A673 (cell line): ENCODE results near the gene CNOT6L. TPM values are rescaled to one million over a fixed set of nuclear protein-coding genes. Genes with fewer than 3 reads are reported as not detected.

Experiments
- BruUV-seq: library from RNA; stranded (reverse); fragments of 400-500 nt; replicated peaks from 2 replicates; lab custom pipeline; 2021; lab: Mats Ljungman, UMichigan
- CTCF ChIA-PET: fragments of 300-600 bp; sonication (Branson Sonifier 250); formaldehyde crosslinking; loops from one replicate; lab custom pipeline; 2022; ENCODE audit warnings: antibody characterized with exemption; lab: Charles Lee
- POLR2A ChIA-PET: fragments of 300-600 bp; sonication (Branson Sonifier 250); formaldehyde crosslinking; loops from one replicate; lab custom pipeline; 2022; ENCODE audit warnings: antibody characterized with exemption; ENCODE audit not compliant: low non-redundant PET; lab: Charles Lee
- DNase-seq: peaks from one replicate; pipeline ENCODE4 v3.0.0-alpha.2; 2015; ENCODE audit warnings: low spot score
- H3K27ac ChIP-seq: fragments of 200-600 bp; sonication (generic); 2 replicates; pipeline ENCODE4 v1.5.1; 2016; ENCODE audit warnings: mixed run types, low read depth, mild to moderate bottlenecking, mixed read lengths, antibody characterized with exemption, low read length; ENCODE audit not compliant: poor library complexity, severe bottlenecking
- H3K27me3 ChIP-seq: fragments of 200-600 bp; sonication (generic); replicated peaks from 2 replicates; pipeline ENCODE4 v1.6.1; 2017; ENCODE audit warnings: mixed run types, low read depth, mild to moderate bottlenecking, mixed read lengths, antibody characterized with exemption, low read length; ENCODE audit not compliant: insufficient read depth, poor library complexity
- H3K36me3 ChIP-seq: fragments of 200-600 bp; sonication (generic); 2 replicates; pipeline ENCODE4 v1.6.1; 2016; ENCODE audit warnings: mixed run types, mild to moderate bottlenecking, mixed read lengths, antibody characterized with exemption, low read length; ENCODE audit not compliant: insufficient read depth, poor library complexity, severe bottlenecking
- H3K4me1 ChIP-seq: fragments of 200-600 bp; sonication (generic); 2 replicates; pipeline ENCODE4 v1.6.1; 2017; ENCODE audit warnings: mixed run types, mild to moderate bottlenecking, mixed read lengths, antibody characterized with exemption, low read length; ENCODE audit not compliant: insufficient read depth, poor library complexity, severe bottlenecking
- H3K4me3 ChIP-seq: fragments of 200-600 bp; sonication (generic); 2 replicates; pipeline ENCODE4 v1.5.1; 2016; ENCODE audit warnings: low read depth, mixed run types, mild to moderate bottlenecking, mixed read lengths, low read length; ENCODE audit not compliant: poor library complexity, severe bottlenecking
- H3K9me3 ChIP-seq: fragments of 200-600 bp; sonication (generic); 2 replicates; pipeline ENCODE4 v1.6.1; 2016; ENCODE audit warnings: mixed run types, low read depth, mild to moderate bottlenecking, mixed read lengths, antibody characterized with exemption, low read length; ENCODE audit not compliant: poor library complexity, severe bottlenecking
- EZH2 ChIP-seq: fragments of 200-600 bp; sonication (generic); IDR thresholded peaks from 2 replicates; pipeline ENCODE4 v1.6.1; 2017; ENCODE audit warnings: borderline replicate concordance, low read depth, mild to moderate bottlenecking, mixed read lengths, antibody characterized with exemption, low read length; ENCODE audit not compliant: poor library complexity, severe bottlenecking
- intact Hi-C: fragments of 100-400 bp; cut with micrococcal nuclease; formaldehyde crosslinking; loops from one replicate; pipeline ENCODE4 v1.10.0; 2022; ENCODE audit not compliant: unreplicated experiment
- total RNA-seq: library from RNA; stranded (reverse); gene quantifications from 2 replicates; pipeline ENCODE4 v1.2.3, GENCODE V29; 2021
- TF ChIP-seq, protein P1 (sequence below): fragments of 300-800, 200-600 bp; sonication (generic); conservative IDR thresholded peaks from 2 replicates; pipeline ENCODE4 v1.5.1; 2017; ENCODE audit warnings: low read depth, mild to moderate bottlenecking, antibody characterized with exemption, low read length, moderate library complexity, mixed read lengths

CNOT6L gene
- total RNA-seq, 1 experiment from 2014 or later = 13.4 TPM

DNA sequence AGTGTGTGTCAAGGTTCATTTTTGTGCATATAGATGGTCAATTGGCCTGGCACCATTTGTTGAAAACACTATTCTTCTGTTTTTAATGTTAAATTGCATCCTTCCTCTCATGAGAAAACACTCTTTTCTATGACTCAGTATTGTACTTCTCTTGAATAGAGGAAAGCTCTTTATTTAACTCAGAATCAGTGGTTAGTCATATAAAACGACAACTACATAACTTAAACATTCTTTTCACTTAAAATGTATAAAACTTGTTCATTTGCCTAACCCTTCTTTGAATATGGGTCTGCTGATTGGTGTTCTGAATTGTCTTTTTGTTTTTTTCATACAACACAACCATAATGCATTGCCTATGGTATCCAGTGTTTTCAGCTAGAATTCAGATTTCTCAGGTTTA lies 26.2 kb upstream of the CNOT6L start:
- BruUV-seq = no TSS peak
- intact Hi-C loops = no loop called here
- Histone ChIP-seq H3K4me3 (no peak overlapping the region), H3K9me3 (no peaks in the 10 kb centered on the region), H3K4me1 (no peaks in the 10 kb centered on the region), H3K36me3 (no peaks in the 10 kb centered on the region), H3K27ac (no peak overlapping the region), H3K27me3 (no peaks in the 10 kb centered on the region)
- no peak for TF ChIP-seq EZH2
- TF ChIP-seq, protein P1, sequence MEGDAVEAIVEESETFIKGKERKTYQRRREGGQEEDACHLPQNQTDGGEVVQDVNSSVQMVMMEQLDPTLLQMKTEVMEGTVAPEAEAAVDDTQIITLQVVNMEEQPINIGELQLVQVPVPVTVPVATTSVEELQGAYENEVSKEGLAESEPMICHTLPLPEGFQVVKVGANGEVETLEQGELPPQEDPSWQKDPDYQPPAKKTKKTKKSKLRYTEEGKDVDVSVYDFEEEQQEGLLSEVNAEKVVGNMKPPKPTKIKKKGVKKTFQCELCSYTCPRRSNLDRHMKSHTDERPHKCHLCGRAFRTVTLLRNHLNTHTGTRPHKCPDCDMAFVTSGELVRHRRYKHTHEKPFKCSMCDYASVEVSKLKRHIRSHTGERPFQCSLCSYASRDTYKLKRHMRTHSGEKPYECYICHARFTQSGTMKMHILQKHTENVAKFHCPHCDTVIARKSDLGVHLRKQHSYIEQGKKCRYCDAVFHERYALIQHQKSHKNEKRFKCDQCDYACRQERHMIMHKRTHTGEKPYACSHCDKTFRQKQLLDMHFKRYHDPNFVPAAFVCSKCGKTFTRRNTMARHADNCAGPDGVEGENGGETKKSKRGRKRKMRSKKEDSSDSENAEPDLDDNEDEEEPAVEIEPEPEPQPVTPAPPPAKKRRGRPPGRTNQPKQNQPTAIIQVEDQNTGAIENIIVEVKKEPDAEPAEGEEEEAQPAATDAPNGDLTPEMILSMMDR = no peak
- no peak for DNase-seq
- ChIA-PET CTCF (no interaction called here), POLR2A (no interaction called here)

DNA sequence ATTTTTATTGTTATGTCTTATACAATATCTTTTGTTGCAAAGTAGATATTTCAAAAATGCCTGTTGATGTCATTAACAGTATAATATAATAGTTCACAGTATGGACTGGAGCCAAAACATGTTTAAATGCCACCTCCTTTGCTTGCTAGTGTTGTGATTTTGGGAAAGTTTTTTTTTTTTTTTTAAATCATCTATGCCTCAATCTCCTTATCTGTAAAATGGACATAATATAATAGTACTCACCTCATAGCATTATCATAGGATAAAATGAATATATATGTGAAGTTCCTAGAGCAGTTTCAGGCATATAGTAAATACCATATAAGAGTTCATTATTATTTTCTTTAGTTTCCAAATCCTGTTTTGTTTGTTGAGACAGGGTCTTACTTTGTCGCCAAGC lies 25.2 kb upstream of the CNOT6L start:
- Histone ChIP-seq H3K27ac (no peak overlapping the region), H3K9me3 (no peaks in the 10 kb centered on the region), H3K27me3 (no peaks in the 10 kb centered on the region), H3K4me3 (no peak overlapping the region), H3K4me1 (no peaks in the 10 kb centered on the region), H3K36me3 (no peaks in the 10 kb centered on the region)
- intact Hi-C loops = no loop called here
- CTCF ChIA-PET = no interaction called here
- DNase-seq = no peak
- POLR2A ChIA-PET = no interaction called here
- BruUV-seq = no TSS peak
- TF ChIP-seq EZH2 = no peak
- TF ChIP-seq, protein P1 = no peak

DNA sequence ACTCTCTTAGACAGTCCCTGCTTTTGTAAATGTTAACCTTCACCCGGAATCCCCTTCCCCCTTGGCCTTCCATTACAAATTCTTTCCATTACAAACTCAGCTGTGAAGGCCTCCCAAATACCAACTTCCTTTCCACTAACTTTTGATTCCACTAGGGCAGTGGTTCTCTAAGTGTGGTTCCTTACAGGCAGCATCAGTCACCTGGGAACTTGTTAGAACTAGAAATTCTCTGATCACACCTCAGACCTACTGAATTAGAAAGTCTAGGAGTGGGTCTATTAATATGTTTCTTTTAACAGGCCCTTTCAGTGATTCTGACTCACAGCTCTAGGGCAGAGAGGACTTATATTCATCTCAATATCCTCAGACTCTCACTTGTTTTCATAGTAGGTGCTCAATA lies 24.5 kb upstream of the CNOT6L start:
- CTCF ChIA-PET = no interaction called here
- Histone ChIP-seq H3K4me1 (no peaks in the 10 kb centered on the region), H3K36me3 (no peaks in the 10 kb centered on the region), H3K4me3 (no peak overlapping the region), H3K9me3 (no peaks in the 10 kb centered on the region), H3K27me3 (no peaks in the 10 kb centered on the region), H3K27ac (no peak overlapping the region)
- BruUV-seq = no TSS peak
- TF ChIP-seq EZH2 = no peak
- TF ChIP-seq, protein P1 = no peak
- no peak for DNase-seq
- intact Hi-C loops = no loop called here
- POLR2A ChIA-PET = no interaction called here
